A673 (cell line): ENCODE data around the gene ICAM2. TPM values are rescaled to one million over a fixed set of nuclear protein-coding genes. Genes with fewer than 3 reads are reported as not detected.

Experiments used
- BruUV-seq: library from RNA; stranded (reverse); fragments of 400-500 nt; replicated peaks from 2 replicates; lab custom pipeline; 2021; lab: Mats Ljungman, UMichigan
- CTCF ChIA-PET: fragments of 300-600 bp; sonication (Branson Sonifier 250); formaldehyde crosslinking; loops from one replicate; lab custom pipeline; 2022; ENCODE audit warnings: antibody characterized with exemption; lab: Charles Lee
- POLR2A ChIA-PET: fragments of 300-600 bp; sonication (Branson Sonifier 250); formaldehyde crosslinking; loops from one replicate; lab custom pipeline; 2022; ENCODE audit warnings: antibody characterized with exemption; ENCODE audit not compliant: low non-redundant PET; lab: Charles Lee
- DNase-seq: peaks from one replicate; pipeline ENCODE4 v3.0.0-alpha.2; 2015; ENCODE audit warnings: low spot score
- H3K27ac ChIP-seq: fragments of 200-600 bp; sonication (generic); 2 replicates; pipeline ENCODE4 v1.5.1; 2016; ENCODE audit warnings: mixed run types, low read depth, mild to moderate bottlenecking, mixed read lengths, antibody characterized with exemption, low read length; ENCODE audit not compliant: poor library complexity, severe bottlenecking
- H3K27me3 ChIP-seq: fragments of 200-600 bp; sonication (generic); replicated peaks from 2 replicates; pipeline ENCODE4 v1.6.1; 2017; ENCODE audit warnings: mixed run types, low read depth, mild to moderate bottlenecking, mixed read lengths, antibody characterized with exemption, low read length; ENCODE audit not compliant: insufficient read depth, poor library complexity
- H3K36me3 ChIP-seq: fragments of 200-600 bp; sonication (generic); 2 replicates; pipeline ENCODE4 v1.6.1; 2016; ENCODE audit warnings: mixed run types, mild to moderate bottlenecking, mixed read lengths, antibody characterized with exemption, low read length; ENCODE audit not compliant: insufficient read depth, poor library complexity, severe bottlenecking
- H3K4me1 ChIP-seq: fragments of 200-600 bp; sonication (generic); 2 replicates; pipeline ENCODE4 v1.6.1; 2017; ENCODE audit warnings: mixed run types, mild to moderate bottlenecking, mixed read lengths, antibody characterized with exemption, low read length; ENCODE audit not compliant: insufficient read depth, poor library complexity, severe bottlenecking
- H3K4me3 ChIP-seq: fragments of 200-600 bp; sonication (generic); 2 replicates; pipeline ENCODE4 v1.5.1; 2016; ENCODE audit warnings: low read depth, mixed run types, mild to moderate bottlenecking, mixed read lengths, low read length; ENCODE audit not compliant: poor library complexity, severe bottlenecking
- H3K9me3 ChIP-seq: fragments of 200-600 bp; sonication (generic); 2 replicates; pipeline ENCODE4 v1.6.1; 2016; ENCODE audit warnings: mixed run types, low read depth, mild to moderate bottlenecking, mixed read lengths, antibody characterized with exemption, low read length; ENCODE audit not compliant: poor library complexity, severe bottlenecking
- EZH2 ChIP-seq: fragments of 200-600 bp; sonication (generic); IDR thresholded peaks from 2 replicates; pipeline ENCODE4 v1.6.1; 2017; ENCODE audit warnings: borderline replicate concordance, low read depth, mild to moderate bottlenecking, mixed read lengths, antibody characterized with exemption, low read length; ENCODE audit not compliant: poor library complexity, severe bottlenecking
- intact Hi-C: fragments of 100-400 bp; cut with micrococcal nuclease; formaldehyde crosslinking; loops from one replicate; pipeline ENCODE4 v1.10.0; 2022; ENCODE audit not compliant: unreplicated experiment
- total RNA-seq: library from RNA; stranded (reverse); gene quantifications from 2 replicates; pipeline ENCODE4 v1.2.3, GENCODE V29; 2021
- TF ChIP-seq, protein P1 (sequence below): fragments of 300-800, 200-600 bp; sonication (generic); conservative IDR thresholded peaks from 2 replicates; pipeline ENCODE4 v1.5.1; 2017; ENCODE audit warnings: low read depth, mild to moderate bottlenecking, antibody characterized with exemption, low read length, moderate library complexity, mixed read lengths

The ICAM2 gene
- total RNA-seq, 1 experiment from 2014 or later, result 0.99 TPM

DNA sequence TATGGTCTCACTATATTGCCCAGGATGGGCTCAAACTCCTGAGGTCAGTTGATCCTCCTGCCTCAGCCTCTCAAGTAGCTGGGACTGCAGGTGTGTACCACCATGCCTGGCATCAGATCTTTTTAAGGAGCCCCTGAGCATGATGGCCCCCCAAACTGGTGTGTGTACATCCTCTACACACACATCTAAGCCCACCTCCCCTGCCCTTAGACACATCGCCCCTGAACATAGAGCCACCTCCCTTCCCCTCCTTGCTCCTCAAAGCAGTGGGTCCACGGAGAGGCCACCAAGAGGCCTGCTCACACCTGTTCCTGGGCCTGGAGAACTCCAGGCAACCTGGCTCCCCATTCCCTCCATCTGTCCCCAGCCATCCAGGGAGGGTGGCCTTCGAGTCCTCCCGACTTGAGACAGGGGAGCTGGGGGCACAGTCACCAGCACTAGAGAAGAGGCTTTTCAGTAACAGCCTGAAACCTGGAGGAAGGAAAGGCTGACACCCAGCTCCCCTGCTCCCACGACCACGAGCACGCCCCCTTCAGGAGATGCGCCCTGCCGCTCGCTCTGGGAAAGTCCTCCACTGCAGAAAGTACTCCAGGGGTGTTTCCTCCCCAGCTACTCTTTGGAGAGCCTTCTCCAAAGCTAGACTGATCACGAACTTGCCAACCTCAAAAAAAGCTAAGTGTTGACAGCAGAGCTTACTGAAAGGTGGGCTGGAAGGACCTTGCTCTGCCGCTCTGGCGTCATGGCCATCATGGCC, 34.9 kb downstream of the ICAM2 start:
- POLR2A ChIA-PET, result interaction anchor here (0.7 kb wide), 1 partner anchor 225 kb away, joined by 3 read pairs; no protein-coding TSS in a partner anchor
- BruUV-seq, result no TSS peak

GRCh38 chr17:63984651-63985386, 35.6 kb downstream of the ICAM2 start:
- H3K27ac ChIP-seq, result no peak overlapping the region
- peak; percentile 74 for DNase-seq
- intact Hi-C loops, result no loop called here
- no peak overlapping the region for H3K4me3 ChIP-seq
- ChIA-PET CTCF (interaction anchor here (0.5 kb wide), 1 partner anchor 16 kb away, joined by 3 read pairs; no protein-coding TSS in a partner anchor), POLR2A (interaction anchor here (0.7 kb wide), 1 partner anchor 225 kb away, joined by 3 read pairs; no protein-coding TSS in a partner anchor)
- TF ChIP-seq, protein P1, sequence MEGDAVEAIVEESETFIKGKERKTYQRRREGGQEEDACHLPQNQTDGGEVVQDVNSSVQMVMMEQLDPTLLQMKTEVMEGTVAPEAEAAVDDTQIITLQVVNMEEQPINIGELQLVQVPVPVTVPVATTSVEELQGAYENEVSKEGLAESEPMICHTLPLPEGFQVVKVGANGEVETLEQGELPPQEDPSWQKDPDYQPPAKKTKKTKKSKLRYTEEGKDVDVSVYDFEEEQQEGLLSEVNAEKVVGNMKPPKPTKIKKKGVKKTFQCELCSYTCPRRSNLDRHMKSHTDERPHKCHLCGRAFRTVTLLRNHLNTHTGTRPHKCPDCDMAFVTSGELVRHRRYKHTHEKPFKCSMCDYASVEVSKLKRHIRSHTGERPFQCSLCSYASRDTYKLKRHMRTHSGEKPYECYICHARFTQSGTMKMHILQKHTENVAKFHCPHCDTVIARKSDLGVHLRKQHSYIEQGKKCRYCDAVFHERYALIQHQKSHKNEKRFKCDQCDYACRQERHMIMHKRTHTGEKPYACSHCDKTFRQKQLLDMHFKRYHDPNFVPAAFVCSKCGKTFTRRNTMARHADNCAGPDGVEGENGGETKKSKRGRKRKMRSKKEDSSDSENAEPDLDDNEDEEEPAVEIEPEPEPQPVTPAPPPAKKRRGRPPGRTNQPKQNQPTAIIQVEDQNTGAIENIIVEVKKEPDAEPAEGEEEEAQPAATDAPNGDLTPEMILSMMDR, result no peak
- H3K27me3 ChIP-seq, result no peaks in the 10 kb centered on the region
- H3K9me3 ChIP-seq, result no peaks in the 10 kb centered on the region
- H3K36me3 ChIP-seq, result no peaks in the 10 kb centered on the region
- H3K4me1 ChIP-seq, result no peaks in the 10 kb centered on the region
- BruUV-seq, result no TSS peak

More for the DNA sequence above, 34.9 kb downstream of the ICAM2 start:
- CTCF ChIA-PET, result interaction anchor here (0.5 to 0.6 kb wide), 2 partner anchors 15 to 102 kb away, joined by 3 to 5 read pairs; no protein-coding TSS in a partner anchor
- TF ChIP-seq, protein P1, result peak; percentile 29
- no peak for TF ChIP-seq EZH2
- intact Hi-C loops, result no loop called here
- Histone ChIP-seq H3K4me3 (no peak overlapping the region), H3K4me1 (no peaks in the 10 kb centered on the region), H3K27me3 (no peaks in the 10 kb centered on the region), H3K27ac (no peak overlapping the region), H3K36me3 (no peaks in the 10 kb centered on the region), H3K9me3 (no peaks in the 10 kb centered on the region)
- no peak for DNase-seq

GRCh38 chr17:63984236-63984635, 36.2 kb downstream of the ICAM2 start:
- no peak for TF ChIP-seq EZH2
- TF ChIP-seq, protein P1, result no peak
- Histone ChIP-seq H3K4me1 (no peaks in the 10 kb centered on the region), H3K4me3 (no peak overlapping the region), H3K36me3 (no peaks in the 10 kb centered on the region), H3K9me3 (no peaks in the 10 kb centered on the region), H3K27ac (no peak overlapping the region), H3K27me3 (no peaks in the 10 kb centered on the region)
- BruUV-seq, result no TSS peak
- DNase-seq, result no peak
- ChIA-PET CTCF (no interaction called here), POLR2A (no interaction called here)
- intact Hi-C loops, result no loop called here
